Loucy (cell line): ENCODE data around the gene CTNND2.

ENCODE experiments used
- H2AFZ ChIP-seq: fragments of 200-600 bp; sonication (generic); 2 replicates; pipeline ENCODE4 v1.6.0; 2016; ENCODE audit warnings: antibody characterized with exemption, mild to moderate bottlenecking, low read length, moderate library complexity
- H3F3A ChIP-seq: fragments of 200-600 bp; 2 replicates; pipeline ENCODE4 v1.6.0; 2016; ENCODE audit warnings: antibody characterized with exemption, low read depth, mild to moderate bottlenecking
- H3K27me3 ChIP-seq: fragments of 200-600 bp; sonication (generic); 2 replicates; pipeline ENCODE4 v1.6.1; 2014; ENCODE audit warnings: low read length, mild to moderate bottlenecking; ENCODE audit not compliant: insufficient read depth, poor library complexity, severe bottlenecking
- H3K36me3 ChIP-seq: fragments of 200-600 bp; sonication (generic); 2 replicates; pipeline ENCODE4 v1.6.1; 2016; ENCODE audit warnings: low read length; ENCODE audit not compliant: insufficient read depth
- H3K4me1 ChIP-seq: fragments of 200-600 bp; sonication (generic); 2 replicates; pipeline ENCODE4 v1.5.1; 2014; ENCODE audit warnings: low read length, mild to moderate bottlenecking; ENCODE audit not compliant: insufficient read depth, poor library complexity, severe bottlenecking
- H3K4me2 ChIP-seq: fragments of 200-600 bp; sonication (generic); 2 replicates; pipeline ENCODE4 v1.6.0; 2014; ENCODE audit warnings: antibody characterized with exemption, low read length, low read depth, mild to moderate bottlenecking; ENCODE audit not compliant: poor library complexity, severe bottlenecking
- H3K4me3 ChIP-seq: fragments of 200-600 bp; sonication (generic); 2 replicates; pipeline ENCODE4 v1.5.1; 2014; ENCODE audit warnings: low read length, mild to moderate bottlenecking, mixed read lengths; ENCODE audit not compliant: poor library complexity, severe bottlenecking
- H3K79me2 ChIP-seq: fragments of 200-600 bp; sonication (generic); 2 replicates; pipeline ENCODE4 v1.6.1; 2014; ENCODE audit warnings: low read length; ENCODE audit not compliant: insufficient read depth
- H3K9ac ChIP-seq: fragments of 200-600 bp; sonication (generic); 2 replicates; pipeline ENCODE4 v1.6.0; 2014; ENCODE audit warnings: mild to moderate bottlenecking, low read depth, low read length, moderate library complexity; ENCODE audit not compliant: poor library complexity, severe bottlenecking
- H3K9me2 ChIP-seq: fragments of 200-600 bp; sonication (generic); replicated peaks from 2 replicates; pipeline ENCODE4 v1.6.1; 2016; ENCODE audit warnings: low read depth, low read length, mixed read lengths
- H3K9me3 ChIP-seq: fragments of 200-600 bp; sonication (generic); 2 replicates; pipeline ENCODE4 v1.6.1; 2014; ENCODE audit warnings: mild to moderate bottlenecking, antibody characterized with exemption, low read length, low read depth; ENCODE audit not compliant: insufficient read depth
- H4K20me1 ChIP-seq: fragments of 200-600 bp; sonication (generic); 2 replicates; pipeline ENCODE4 v1.6.0; 2014; ENCODE audit warnings: antibody characterized with exemption, low read length, mild to moderate bottlenecking; ENCODE audit not compliant: insufficient read depth, poor library complexity, severe bottlenecking
- CTCF ChIP-seq: fragments of 200-600 bp; sonication (generic); conservative IDR thresholded peaks from 2 replicates; pipeline ENCODE4 v1.5.1; 2014; ENCODE audit warnings: mild to moderate bottlenecking, antibody characterized with exemption, low read length
- EZH2phosphoT487 ChIP-seq: fragments of 200-600 bp; IDR thresholded peaks from 2 replicates; pipeline ENCODE4 v1.6.1; 2018; ENCODE audit warnings: antibody characterized with exemption, mild to moderate bottlenecking, moderate library complexity, borderline replicate concordance

The CTNND2 gene

GRCh38 chr5:11050596-11051304 is 853.5 kb downstream of the CTNND2 start:
- no peak overlapping the region for H3K4me2 ChIP-seq

GRCh38 chr5:11048760-11049159 is 855.5 kb downstream of the CTNND2 start:
- no peak overlapping the region for H3K9ac ChIP-seq
- TF ChIP-seq CTCF (peak; percentile 73), EZH2phosphoT487 (no peak)
- H2AFZ ChIP-seq = peak overlapping the region; percentile 51; the same call in 1 of the 2 replicates
- no peaks in the 10 kb centered on the region for H3K9me2 ChIP-seq
- no peaks in the 10 kb centered on the region for H3K36me3 ChIP-seq
- no peaks in the 10 kb centered on the region for H3K4me1 ChIP-seq
- no peaks in the 10 kb centered on the region for H4K20me1 ChIP-seq
- no peaks in the 10 kb centered on the region for H3K9me3 ChIP-seq
- H3K27me3 ChIP-seq = no peaks in the 10 kb centered on the region
- H3F3A ChIP-seq = no peaks in the 10 kb centered on the region
- no peak overlapping the region for H3K4me3 ChIP-seq
- no peaks in the 10 kb centered on the region for H3K79me2 ChIP-seq
- no peak overlapping the region for H3K4me2 ChIP-seq

More at GRCh38 chr5:11050596-11051304, 853.5 kb downstream of the CTNND2 start:
- Histone ChIP-seq H3K36me3 (no peaks in the 10 kb centered on the region), H4K20me1 (no peaks in the 10 kb centered on the region), H3K4me3 (no peak overlapping the region), H3K9me3 (no peaks in the 10 kb centered on the region), H3K9ac (no peak overlapping the region), H3K4me1 (no peaks in the 10 kb centered on the region), H3K9me2 (no peaks in the 10 kb centered on the region), H3F3A (no peaks in the 10 kb centered on the region), H3K79me2 (no peaks in the 10 kb centered on the region), H3K27me3 (no peaks in the 10 kb centered on the region), H2AFZ (no peak overlapping the region)
- TF ChIP-seq EZH2phosphoT487 = no peak
- no peak for TF ChIP-seq CTCF

DNA sequence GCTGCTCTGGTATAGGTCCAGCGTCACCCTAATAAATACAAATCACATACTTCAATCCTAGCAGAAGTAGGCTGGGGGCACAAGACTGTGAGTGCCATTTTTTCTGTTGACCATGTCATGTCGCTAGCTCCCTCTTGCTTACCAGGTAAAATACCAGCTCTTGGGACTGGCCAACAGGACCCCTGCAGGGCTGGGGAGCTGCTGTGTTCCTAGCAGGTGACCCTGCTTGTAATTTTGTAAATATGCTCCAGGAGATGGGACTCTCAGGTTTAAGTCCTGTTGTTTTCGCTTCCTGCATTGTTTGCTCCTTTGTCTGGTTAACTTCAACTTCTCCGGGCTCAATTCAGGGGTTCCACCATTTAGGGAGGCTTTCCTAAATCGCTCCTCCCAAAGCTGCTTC is 856.6 kb downstream of the CTNND2 start:
- Histone ChIP-seq H4K20me1 (no peaks in the 10 kb centered on the region), H3K9ac (no peak overlapping the region), H3K4me3 (no peak overlapping the region), H2AFZ (no peak overlapping the region), H3K4me2 (no peak overlapping the region), H3F3A (no peaks in the 10 kb centered on the region), H3K9me2 (no peaks in the 10 kb centered on the region), H3K4me1 (no peaks in the 10 kb centered on the region), H3K36me3 (no peaks in the 10 kb centered on the region), H3K9me3 (no peaks in the 10 kb centered on the region), H3K79me2 (no peaks in the 10 kb centered on the region), H3K27me3 (no peaks in the 10 kb centered on the region)
- TF ChIP-seq CTCF = no peak
